Chondrocyte (in vitro differentiated cells): ENCODE data around the gene LMO7. TPM values are rescaled to one million over a fixed set of nuclear protein-coding genes. Genes with fewer than 3 reads are reported as not detected.
"Not testable (repeated sequence)": the region's sequence is repeated elsewhere in the genome, so short reads cannot be mapped to it uniquely, and the experiment has no call there.

ENCODE experiments used
- DNase-seq: peaks from one replicate; pipeline ENCODE4 v3.0.0; 2021; ENCODE audit warnings: mixed read lengths, low spot score
- H3K27ac Mint-ChIP-seq: one replicate; pipeline ENCODE4 v1.8.0; 2021; ENCODE audit warnings: mild to moderate bottlenecking, moderate library complexity, mixed read lengths; ENCODE audit not compliant: unreplicated experiment
- H3K27me3 Mint-ChIP-seq: 2 replicates; pipeline ENCODE4 v1.8.0; 2021; ENCODE audit warnings: low read depth, mixed read lengths
- H3K36me3 Mint-ChIP-seq: 2 replicates; pipeline ENCODE4 v1.8.0; 2021; ENCODE audit warnings: low read depth, mixed read lengths
- H3K4me1 Mint-ChIP-seq: 2 replicates; pipeline ENCODE4 v1.8.0; 2021; ENCODE audit warnings: low read depth, mild to moderate bottlenecking, mixed read lengths
- H3K4me3 Mint-ChIP-seq: one replicate; pipeline ENCODE4 v1.8.0; 2021; ENCODE audit warnings: mild to moderate bottlenecking, moderate library complexity, mixed read lengths; ENCODE audit not compliant: unreplicated experiment
- H3K9me3 Mint-ChIP-seq: 2 replicates; pipeline ENCODE4 v1.8.0; 2021; ENCODE audit warnings: low read depth, mixed read lengths
- total RNA-seq: library from RNA; stranded (reverse); gene quantifications from 3 replicates; pipeline ENCODE4 v1.2.1, GENCODE V29; 2021
- TF ChIP-seq, protein P1 (sequence below): fragments of 200-600 bp; sonication (generic); IDR thresholded peaks from 2 replicates; pipeline ENCODE4 v1.5.0; 2021; ENCODE audit warnings: antibody characterized with exemption, mild to moderate bottlenecking, moderate library complexity

LMO7 gene
- total RNA-seq, 1 donor from 2014 or later = 199 TPM

DNA sequence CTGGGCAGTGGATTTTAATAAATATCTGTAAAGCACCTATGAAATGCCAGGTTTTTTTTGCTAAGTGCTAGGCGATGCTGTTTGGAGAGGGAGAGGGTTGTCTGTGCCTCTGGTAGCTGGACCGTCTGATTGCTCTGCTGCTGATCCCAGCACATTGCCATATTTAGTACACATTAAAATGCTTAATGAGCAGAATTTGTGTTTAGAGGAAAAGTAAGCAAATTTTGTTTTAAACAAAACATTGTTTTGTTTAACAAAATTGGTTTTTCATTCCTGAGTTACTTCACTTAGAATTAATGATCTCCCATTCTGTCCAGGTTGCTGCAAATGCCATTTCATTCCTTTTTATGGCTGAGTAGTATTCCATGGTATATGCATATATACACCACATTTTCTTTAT is 85.2 kb downstream of the LMO7 start:
- TF ChIP-seq, protein P1, sequence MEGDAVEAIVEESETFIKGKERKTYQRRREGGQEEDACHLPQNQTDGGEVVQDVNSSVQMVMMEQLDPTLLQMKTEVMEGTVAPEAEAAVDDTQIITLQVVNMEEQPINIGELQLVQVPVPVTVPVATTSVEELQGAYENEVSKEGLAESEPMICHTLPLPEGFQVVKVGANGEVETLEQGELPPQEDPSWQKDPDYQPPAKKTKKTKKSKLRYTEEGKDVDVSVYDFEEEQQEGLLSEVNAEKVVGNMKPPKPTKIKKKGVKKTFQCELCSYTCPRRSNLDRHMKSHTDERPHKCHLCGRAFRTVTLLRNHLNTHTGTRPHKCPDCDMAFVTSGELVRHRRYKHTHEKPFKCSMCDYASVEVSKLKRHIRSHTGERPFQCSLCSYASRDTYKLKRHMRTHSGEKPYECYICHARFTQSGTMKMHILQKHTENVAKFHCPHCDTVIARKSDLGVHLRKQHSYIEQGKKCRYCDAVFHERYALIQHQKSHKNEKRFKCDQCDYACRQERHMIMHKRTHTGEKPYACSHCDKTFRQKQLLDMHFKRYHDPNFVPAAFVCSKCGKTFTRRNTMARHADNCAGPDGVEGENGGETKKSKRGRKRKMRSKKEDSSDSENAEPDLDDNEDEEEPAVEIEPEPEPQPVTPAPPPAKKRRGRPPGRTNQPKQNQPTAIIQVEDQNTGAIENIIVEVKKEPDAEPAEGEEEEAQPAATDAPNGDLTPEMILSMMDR = no peak
- Mint-ChIP-seq H3K27ac (no peak overlapping the region), H3K36me3 (peaks cover 13% of the 10 kb centered on the region), H3K4me3 (no peak overlapping the region), H3K9me3 (no peaks in the 10 kb centered on the region), H3K4me1 (peaks cover 66% of the 10 kb centered on the region), H3K27me3 (no peaks in the 10 kb centered on the region)
- no peak for DNase-seq

- TF ChIP-seq, protein P1 = no peak
- H3K27ac Mint-ChIP-seq = peak overlapping the region; percentile 10
Measured at GRCh38 chr13:75723901-75724300, 87.8 kb downstream of the LMO7 start.

GRCh38 chr13:75724752-75725517 is 88.8 kb downstream of the LMO7 start:
- no peaks in the 10 kb centered on the region for H3K9me3 Mint-ChIP-seq
- H3K36me3 Mint-ChIP-seq = peaks cover 10% of the 10 kb centered on the region
- H3K27me3 Mint-ChIP-seq = no peaks in the 10 kb centered on the region
- no peak for DNase-seq
- peaks cover 44% of the 10 kb centered on the region for H3K4me1 Mint-ChIP-seq
- peak overlapping the region; percentile 57 for H3K27ac Mint-ChIP-seq
- TF ChIP-seq, protein P1 = no peak
- H3K4me3 Mint-ChIP-seq = no peak overlapping the region

More at GRCh38 chr13:75723901-75724300, 87.8 kb downstream of the LMO7 start:
- no peak for DNase-seq
- Mint-ChIP-seq H3K4me1 (peaks cover 51% of the 10 kb centered on the region), H3K4me3 (no peak overlapping the region), H3K27me3 (no peaks in the 10 kb centered on the region), H3K9me3 (no peaks in the 10 kb centered on the region), H3K36me3 (peaks cover 13% of the 10 kb centered on the region)

- DNase-seq = no peak
- Mint-ChIP-seq H3K4me3 (peak overlapping the region; percentile 28), H3K4me1 (peaks cover 38% of the 10 kb centered on the region), H3K27ac (peak overlapping the region; percentile 69), H3K9me3 (no peaks in the 10 kb centered on the region), H3K36me3 (peaks cover 9% of the 10 kb centered on the region), H3K27me3 (no peaks in the 10 kb centered on the region)
- TF ChIP-seq, protein P1 = no peak
Measured at GRCh38 chr13:75725736-75726135, 89.6 kb downstream of the LMO7 start.

DNA sequence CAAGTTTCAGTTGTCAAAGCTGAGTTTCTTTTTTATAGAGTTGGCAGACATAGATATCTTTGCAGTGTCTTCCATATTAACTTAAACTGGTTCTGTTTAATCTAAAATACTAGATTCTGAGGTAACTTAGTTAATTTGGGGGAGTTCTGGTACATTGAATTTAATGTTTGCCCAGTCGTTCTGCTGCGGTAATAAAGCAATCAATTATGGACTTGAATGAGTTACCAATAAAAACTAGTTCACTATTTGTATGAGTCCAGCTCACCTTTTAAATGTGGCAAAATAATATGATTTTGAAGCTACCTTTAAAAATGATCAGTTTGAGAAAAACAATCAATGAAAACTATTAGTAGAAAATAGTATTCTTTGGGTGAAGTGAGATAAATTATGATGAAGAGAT is 90.2 kb downstream of the LMO7 start:
- TF ChIP-seq, protein P1 = no peak
- peak overlapping the region; percentile 69 for H3K27ac Mint-ChIP-seq
- no peaks in the 10 kb centered on the region for H3K9me3 Mint-ChIP-seq
- H3K4me1 Mint-ChIP-seq = peaks cover 38% of the 10 kb centered on the region
- no peak for DNase-seq
- H3K4me3 Mint-ChIP-seq = peak overlapping the region; percentile 28
- H3K36me3 Mint-ChIP-seq = peaks cover 9% of the 10 kb centered on the region
- H3K27me3 Mint-ChIP-seq = no peaks in the 10 kb centered on the region

DNA sequence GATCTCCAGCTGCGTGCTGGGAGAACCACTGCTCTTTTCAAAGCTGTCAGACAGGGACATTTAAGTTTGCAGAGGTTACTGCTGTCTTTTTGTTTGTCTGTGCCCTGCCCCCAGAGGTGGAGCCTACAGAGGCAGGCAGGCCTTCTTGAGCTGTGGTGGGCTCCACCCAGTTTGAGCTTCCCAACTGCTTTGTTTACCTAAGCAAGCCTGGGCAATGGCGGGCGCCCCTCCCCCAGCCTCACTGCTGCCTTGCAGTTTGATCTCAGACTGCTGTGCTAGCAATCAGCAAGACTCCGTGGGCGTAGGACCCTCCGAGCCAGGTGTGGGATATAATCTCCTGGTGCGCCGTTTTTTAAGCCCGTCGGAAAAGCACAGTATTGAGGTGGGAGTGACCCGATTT is 97.0 kb downstream of the LMO7 start:
- not testable (repeated sequence) for H3K9me3 Mint-ChIP-seq, H3K27me3 Mint-ChIP-seq, DNase-seq, H3K27ac Mint-ChIP-seq, H3K4me3 Mint-ChIP-seq
- Mint-ChIP-seq H3K4me1 (peaks cover 22% of the 10 kb centered on the region), H3K36me3 (peaks cover 22% of the 10 kb centered on the region)
